Measurements from ENCODE around the gene TNRC6C.
A peak's percentile ranks its signal among the peaks of the same experiment; 100 is the strongest.

TNRC6C gene

GRCh38 chr17:78092794-78093324 lies 134.4 kb downstream of the TNRC6C start:
- no peak for DNase-seq

DNA sequence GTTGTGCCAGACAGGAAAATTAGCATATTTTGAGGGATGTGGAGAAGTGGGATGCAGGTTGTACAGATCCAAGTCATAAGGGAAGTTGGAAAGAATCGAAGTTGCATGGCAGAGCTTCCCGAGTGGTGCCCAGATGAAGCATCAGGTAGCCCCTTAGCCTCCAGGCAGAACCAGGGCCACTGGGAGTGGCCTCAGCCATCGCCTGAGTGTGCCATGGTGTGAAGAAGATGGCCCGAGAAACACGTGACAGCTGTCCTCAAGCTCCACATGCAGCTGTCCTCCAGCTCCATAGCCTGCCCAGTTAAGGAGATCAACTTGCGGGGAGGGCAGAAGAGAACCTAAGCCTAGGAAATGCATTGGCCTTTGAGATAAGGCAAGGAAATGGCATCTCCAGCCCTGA lies 136.5 kb downstream of the TNRC6C start:
- no peak for DNase-seq

- no peak for DNase-seq
Observed at GRCh38 chr17:78096093-78096492, 137.6 kb downstream of the TNRC6C start.

DNA sequence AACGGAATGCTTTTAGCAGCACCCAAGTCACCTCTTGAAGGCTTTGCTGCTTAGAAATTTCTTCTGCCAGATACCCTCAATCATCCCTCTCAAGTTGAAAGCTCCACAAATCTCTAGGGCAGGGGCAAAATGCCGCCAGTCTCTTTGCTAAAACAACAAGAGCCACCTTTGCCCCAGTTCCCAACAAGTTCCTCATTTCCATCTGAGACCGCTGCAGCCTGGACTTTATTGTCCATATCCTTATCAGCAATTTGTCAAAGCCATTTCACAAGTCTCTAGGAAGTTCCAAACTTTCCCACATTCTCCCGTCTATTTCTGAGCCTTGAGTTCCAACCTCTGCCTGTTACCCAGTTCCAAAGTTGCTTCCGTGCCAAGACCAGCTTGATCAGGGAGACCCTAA lies 142.6 kb downstream of the TNRC6C start:
- no peak for DNase-seq

DNA sequence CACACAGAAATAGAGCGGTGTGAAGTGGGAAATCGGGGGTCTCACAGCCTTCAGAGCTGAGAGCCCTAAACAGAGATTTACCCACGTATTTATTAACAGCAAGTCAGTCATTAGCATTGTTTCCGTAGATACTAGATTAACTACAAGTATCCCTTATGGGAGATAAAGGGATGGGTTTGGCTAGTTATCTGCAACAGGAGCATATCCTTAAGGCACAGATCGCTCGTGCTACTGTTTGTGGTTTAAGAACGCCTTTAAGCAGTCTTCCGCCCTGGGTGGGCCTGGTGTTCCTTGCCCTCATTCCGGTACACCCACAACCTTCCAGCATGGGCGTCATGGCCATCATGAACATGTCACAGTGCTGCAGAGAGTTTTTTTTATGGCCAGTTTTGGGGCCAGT lies 143.0 kb downstream of the TNRC6C start:
- no peak for DNase-seq

DNA sequence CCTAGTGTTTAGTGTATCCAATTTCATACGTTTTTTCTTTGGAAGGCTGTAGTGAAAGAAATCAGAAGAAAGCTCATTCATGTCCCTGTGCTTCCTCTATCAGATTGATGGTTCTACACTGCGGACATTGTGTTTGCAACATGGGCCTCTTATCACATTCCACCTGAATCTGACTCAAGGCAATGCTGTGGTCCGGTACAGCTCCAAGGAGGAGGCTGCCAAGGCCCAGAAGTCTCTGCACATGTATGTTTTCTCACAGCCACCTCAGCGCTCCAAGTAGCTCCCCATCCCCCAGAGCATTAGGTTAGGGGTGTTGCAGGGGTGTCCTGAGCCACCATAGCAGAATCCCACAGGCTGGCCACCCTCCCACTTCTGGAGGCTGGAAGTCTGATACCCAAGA lies 144.8 kb downstream of the TNRC6C start:
- no peak for DNase-seq

- no peak for DNase-seq
Observed at GRCh38 chr17:78104540-78104941, 146.0 kb downstream of the TNRC6C start.

GRCh38 chr17:78105101-78105500 lies 146.6 kb downstream of the TNRC6C start:
- no peak for DNase-seq

DNA sequence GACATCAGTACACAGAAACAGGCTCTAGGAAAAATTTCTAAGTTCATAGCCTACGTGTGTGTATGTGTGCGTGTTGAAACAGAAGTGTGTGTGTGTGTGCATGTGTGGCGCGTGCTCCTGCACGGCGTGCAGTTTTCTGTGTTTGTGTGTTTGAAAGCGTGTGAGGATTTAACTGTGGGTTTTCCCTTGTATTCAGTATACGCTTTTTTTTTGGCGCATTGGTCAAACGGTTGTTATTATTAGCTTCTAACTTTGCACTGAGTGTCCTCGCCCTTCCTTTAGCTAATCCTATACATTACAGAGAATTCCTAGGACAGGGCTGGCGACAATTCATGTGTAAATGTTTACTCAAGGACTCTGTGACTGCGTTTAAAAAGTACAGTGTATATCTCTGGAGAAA lies 147.0 kb downstream of the TNRC6C start:
- DNase-seq: no peak

DNA sequence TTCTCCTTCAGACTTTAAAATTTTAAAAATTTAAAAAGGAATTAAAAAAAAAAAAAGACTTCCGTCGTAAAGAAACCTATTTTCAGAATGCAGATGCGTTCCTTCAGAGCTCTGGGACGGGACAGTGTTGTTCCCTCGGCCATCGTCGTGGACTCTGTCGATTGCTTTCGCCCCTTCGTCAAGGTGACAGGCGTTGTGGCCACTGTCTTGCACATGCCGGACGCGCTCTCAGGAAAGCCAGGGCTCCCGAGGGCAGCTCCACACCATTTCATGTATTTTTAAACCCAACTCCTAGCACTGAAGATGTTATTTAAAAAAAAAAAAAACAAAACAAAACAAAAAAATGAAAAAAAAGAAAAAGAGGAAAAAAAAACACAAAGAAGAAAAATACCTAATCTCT lies 147.7 kb downstream of the TNRC6C start:
- DNase-seq: no peak

DNA sequence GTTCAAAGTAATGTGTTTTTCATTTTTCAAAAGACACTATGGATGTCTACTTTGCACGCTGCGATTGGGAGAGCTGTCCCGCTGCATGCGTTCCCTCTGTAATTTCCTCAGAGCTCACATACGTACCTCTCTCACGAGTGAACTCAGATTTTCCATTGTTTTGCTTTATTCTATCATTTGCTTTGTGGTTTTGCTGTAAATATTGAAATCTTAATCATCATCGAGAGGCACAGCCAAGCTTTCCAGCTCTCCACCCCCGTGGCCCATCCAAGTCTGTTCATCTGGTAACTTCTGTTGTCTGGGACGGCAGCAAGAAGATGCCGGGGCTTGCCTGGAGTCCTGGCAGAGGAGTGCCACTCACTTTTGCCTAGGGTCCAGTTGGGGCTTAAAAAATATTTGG lies 149.0 kb downstream of the TNRC6C start:
- no peak for DNase-seq

DNA sequence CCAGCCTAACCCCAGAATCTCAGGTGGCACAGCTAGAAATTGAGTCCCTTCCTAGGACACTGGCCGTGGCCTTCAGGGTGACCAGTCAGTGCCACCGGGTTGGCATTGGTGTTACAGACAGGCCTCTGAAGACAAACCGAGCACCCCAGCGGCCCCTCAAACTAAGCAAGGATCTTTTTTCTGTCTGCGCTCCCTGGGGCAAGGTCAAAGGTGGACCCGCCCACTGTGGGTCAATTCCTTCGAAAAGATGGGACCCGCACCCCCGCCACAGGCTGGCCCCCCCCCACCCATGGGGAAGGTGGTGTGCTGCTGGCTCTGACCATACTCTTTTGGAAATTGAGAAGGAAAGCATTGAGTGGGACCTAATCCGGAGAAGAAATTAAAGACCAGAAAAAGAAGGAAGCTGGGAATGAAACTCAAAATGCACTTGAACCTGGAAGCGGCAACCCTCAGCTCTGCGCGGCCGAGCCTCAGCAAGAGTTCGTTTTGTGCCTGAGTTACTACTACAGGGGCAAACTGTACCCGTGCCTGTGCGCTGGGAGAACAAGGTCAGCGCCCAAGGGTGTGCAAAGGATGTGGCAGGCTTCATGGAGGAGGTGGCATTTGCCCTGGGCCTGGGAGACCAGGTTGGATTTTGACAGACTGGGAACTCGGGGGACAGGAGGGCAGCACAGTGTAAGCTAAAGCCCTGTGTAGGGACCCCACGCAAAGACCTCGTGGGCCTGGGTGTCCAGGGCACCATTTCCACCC lies 149.6 kb downstream of the TNRC6C start:
- no peak for DNase-seq

DNA sequence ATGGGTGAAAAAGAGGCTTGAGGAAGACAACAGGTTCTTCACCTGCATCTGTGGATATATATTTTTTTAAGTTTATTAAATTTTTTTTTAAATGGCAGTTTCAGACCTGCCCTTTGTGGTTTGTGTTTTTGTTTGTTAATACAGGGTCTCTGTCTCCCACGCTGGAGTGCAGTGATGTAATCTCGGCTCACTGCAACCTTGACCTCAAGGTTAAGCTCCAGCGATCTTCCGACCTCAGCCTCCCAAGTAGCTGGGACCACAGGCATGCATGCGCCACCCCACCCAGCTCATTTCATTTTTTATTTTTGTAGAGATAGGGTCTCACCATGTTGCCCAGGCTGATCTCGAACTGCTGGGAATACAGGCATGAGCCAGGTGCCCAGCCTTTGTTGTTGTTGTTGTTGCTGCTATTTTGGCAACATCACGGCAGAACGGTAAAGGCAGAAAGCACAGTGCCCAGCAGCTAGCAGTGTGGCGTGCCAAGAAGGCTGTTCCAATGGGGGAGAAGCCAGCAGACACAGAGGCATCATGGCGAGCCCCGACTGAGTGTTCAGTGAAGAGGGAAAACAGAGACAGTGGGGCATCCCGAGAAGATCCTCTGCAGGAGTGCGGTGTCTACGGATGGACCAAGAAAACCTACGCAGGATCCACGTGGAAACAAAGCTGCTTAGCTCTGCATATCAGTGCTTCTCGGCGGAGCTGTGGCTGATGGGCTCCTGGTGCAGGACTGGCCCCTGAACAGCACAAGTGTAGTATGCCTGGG lies 150.4 kb downstream of the TNRC6C start:
- DNase-seq: no peak

GRCh38 chr17:78109489-78109761 lies 150.9 kb downstream of the TNRC6C start:
- no peak for DNase-seq

DNA sequence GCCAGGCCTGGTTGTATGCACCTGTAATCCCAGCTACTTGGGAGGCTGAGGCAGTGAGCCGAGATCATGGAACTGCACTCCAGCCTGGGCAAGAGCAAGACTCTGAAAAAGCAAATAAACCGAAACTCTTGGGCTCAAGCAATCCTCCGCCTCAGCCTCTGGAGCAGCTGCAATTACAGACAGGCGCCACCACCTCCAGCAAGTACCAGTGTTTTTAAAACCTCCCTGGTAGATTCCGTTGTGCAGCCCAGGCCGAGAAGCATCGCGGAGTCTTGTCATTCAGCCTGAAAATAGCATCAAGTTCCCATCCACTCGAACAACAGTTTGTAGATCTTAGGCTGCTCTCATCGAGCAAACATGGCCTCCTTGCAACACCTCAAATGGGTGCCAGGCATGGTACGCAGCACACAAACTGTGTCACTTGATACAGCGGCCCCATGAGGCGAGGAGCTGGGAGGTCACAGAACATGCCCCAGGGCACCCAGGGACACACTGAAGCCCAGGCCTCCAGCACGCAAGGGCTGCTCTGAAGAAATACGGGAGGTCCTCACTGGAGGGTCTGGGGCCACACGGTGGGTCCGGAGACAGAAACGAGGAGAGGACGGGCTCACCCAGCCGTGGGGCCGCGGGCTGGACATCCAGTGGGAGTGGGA lies 152.0 kb downstream of the TNRC6C start:
- DNase-seq: no peak

- DNase-seq: no peak
Observed at GRCh38 chr17:78111016-78111726, 152.7 kb downstream of the TNRC6C start.

- DNase-seq: no peak
Observed at GRCh38 chr17:78111727-78112517, 153.4 kb downstream of the TNRC6C start.

- peak; percentile 75 for DNase-seq
Observed at GRCh38 chr17:78112518-78113471, 154.3 kb downstream of the TNRC6C start.

DNA sequence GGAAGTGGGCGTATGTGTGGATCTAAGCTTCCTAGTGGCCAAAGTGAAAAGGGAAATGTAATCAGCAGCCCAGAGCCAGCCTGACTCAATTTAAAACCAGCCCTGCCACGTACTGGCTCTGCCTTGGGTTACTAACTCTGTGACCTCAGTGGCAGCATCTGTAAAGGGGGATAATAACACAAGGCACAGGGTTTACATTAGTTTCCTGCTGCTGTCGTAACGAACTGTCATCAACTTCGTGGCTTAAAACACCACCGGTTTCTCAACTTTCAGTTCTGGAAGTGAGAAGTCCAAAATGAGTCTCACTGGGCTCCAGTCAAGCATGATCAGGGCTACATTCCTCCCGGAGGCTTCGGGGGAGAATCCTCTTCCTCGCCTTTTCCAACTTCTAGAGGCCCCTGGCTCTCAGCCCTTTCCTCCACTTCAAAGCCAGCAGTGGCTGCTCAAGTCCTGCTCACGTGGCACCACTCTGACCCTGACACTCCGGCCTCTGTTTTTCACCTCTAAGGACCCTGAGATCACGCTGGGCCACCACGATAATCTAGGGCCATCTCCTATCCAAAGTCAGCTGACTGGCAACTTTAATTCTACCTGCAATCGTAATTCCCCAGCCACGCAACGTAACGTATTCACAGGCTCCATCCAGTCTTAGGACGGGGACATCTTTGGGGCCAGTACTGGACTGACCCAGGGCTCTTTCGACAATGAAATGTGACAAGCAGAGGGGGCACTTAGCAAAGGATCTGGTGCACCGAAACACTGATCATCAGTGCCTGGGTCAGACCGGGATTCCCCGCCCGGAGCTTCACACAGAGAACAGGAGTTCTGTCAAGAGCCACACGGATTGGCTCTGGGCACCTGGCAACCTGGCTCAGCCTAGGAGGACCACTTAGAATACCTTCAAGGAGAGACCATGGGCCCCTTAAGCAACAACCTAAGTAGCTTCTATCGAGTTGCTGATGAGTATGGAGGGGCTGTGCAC lies 155.6 kb downstream of the TNRC6C start:
- DNase-seq: peak; percentile 9
